ENCODE data around the gene MYL4.

DNA sequence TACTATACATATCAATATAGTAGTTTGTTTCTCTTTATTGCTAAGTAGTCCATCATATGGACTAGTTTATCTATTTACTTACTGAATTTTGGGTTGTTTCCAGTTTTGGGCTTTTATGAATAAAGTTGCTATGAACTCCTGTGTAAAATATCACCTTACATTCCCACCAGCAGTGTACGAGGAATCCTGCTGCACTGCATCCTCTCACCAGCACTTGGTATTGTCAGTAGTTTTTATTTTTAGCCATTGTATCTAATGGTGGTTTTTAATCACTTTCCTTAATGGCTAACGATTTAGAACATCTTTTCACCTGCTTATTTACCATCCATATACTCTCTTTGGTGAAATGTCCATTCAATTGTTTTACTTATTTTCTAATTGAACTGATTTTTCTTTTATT, 44.0 kb upstream of the MYL4 start:
- TF ChIP-seq POLR2A (IDR thresholded peaks at IDR 0.05), result no peak
- TF ChIP-seq, protein P1, sequence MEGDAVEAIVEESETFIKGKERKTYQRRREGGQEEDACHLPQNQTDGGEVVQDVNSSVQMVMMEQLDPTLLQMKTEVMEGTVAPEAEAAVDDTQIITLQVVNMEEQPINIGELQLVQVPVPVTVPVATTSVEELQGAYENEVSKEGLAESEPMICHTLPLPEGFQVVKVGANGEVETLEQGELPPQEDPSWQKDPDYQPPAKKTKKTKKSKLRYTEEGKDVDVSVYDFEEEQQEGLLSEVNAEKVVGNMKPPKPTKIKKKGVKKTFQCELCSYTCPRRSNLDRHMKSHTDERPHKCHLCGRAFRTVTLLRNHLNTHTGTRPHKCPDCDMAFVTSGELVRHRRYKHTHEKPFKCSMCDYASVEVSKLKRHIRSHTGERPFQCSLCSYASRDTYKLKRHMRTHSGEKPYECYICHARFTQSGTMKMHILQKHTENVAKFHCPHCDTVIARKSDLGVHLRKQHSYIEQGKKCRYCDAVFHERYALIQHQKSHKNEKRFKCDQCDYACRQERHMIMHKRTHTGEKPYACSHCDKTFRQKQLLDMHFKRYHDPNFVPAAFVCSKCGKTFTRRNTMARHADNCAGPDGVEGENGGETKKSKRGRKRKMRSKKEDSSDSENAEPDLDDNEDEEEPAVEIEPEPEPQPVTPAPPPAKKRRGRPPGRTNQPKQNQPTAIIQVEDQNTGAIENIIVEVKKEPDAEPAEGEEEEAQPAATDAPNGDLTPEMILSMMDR (IDR thresholded peaks at IDR 0.05), result no peak

All from esophagus squamous epithelium (tissue), 4 donors.